NCI-H1092 (cell line): Measurements from ENCODE around the gene KCTD15.

Source experiments
- DNase-seq: peaks from one replicate; lab custom pipeline; 2025; lab: John Stamatoyannopoulos, UW

KCTD15 gene

DNA sequence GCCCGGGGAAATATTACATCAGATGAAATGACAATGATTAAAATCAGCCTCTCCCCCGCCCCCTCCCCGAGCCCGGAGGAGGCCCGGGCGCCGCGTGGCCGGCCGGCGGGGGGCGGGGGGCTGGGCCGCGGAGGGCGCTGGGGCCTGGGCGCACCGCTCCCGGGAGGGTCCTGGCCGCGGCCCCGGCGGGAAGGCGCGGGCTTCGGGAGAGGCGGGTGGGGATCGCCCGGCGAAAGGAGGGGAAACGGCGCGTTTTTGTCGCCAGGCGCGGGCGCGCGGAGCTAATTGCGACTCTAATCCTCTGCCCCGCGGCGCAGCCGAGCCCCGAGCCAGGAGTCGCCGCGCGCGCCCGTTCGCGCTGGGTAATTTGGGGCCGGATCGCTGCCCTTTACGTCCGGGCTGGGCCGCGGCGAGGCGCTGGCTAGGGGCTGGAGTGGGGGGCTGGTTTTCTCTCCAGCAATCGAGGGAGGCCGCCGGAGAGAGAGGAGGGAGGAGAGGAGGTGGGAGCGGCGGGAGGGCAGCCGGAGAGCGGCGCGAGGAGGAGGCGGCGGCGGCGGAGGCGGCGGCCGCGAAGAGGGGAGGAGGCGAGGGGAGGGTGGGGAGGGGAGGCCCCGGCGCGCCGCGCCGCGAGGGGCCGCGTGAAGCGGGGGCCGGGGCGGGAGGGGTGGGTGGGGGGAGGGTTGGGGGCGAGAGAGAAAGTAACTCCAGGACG is at the start of gene KCTD15:
KCTD15 (plus strand) TSS at position 707 of the 712 bp plus-strand sequence. CDS start 3,585 bp downstream, outside the sequence.
- DNase-seq = no peak

GRCh38 chr19:33747273-33747672 is 49.4 kb upstream of the KCTD15 start:
- DNase-seq = no peak

GRCh38 chr19:33748231-33748630 is 48.4 kb upstream of the KCTD15 start:
- DNase-seq = no peak

DNA sequence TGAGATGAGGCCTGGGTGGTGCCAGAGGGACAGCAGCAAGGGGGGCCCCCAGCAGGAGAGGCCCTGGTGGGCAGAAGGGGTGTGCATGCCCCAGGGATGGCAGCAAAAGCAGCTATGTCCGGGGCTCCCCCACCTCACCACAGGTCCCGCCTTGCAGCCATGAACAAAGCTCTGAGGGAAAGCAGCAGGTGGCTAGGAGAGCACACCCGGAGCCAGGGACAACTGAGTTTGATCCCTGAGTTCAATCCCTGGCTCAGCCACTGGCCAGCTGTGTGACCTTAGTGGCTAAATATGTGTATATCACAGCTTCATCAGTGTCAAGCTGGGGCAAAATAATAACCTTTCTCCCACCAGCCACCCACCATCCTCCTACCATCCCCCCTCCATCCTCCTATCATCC is 47.7 kb upstream of the KCTD15 start:
- DNase-seq = no peak

GRCh38 chr19:33749619-33750175 is 47.0 kb upstream of the KCTD15 start:
- DNase-seq = no peak

- peak; percentile 45 for DNase-seq
Observed at GRCh38 chr19:33750587-33751435, 45.9 kb upstream of the KCTD15 start.

DNA sequence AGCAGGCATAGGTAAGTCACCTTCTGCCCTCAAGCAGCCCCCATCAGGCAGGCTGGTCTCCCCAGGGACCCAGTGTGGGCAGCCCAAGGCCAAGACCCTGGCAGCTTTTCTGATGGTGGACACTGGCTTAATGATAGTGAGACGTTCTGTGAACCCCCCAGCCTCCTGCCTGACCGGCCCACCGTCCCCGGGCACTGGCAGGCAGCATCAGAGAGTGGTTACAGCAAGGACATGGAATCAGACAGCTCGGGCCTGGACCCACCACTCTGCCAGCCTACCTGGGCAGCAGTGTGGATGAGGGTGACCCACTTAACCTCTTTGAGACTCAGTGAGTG is 45.3 kb upstream of the KCTD15 start:
- no peak for DNase-seq

- no peak for DNase-seq
Observed at GRCh38 chr19:33752018-33752800, 44.5 kb upstream of the KCTD15 start.

DNA sequence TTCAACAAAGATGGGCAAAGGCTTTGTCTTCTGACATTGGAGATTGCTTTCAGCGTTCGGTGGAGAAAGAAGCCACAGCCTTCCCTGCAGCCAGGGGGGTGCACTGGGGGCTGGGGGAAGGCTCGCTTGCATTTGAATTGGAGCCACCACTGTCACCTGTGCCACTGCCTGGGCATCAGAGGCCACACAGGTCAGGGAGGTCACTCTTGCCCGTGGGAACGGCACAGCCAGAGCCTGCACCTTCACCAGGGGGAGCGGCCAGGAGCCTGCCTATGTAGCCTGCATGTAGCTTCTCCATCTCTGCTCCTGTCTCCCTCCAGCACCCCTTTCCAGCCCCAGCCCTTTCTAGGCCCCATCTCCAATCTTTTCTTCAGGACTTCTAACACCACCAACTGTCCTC is 43.7 kb upstream of the KCTD15 start:
- DNase-seq = no peak

GRCh38 chr19:33754361-33754760 is 42.3 kb upstream of the KCTD15 start:
- DNase-seq = no peak

- DNase-seq = no peak
Observed at GRCh38 chr19:33755099-33756035, 41.3 kb upstream of the KCTD15 start.

DNA sequence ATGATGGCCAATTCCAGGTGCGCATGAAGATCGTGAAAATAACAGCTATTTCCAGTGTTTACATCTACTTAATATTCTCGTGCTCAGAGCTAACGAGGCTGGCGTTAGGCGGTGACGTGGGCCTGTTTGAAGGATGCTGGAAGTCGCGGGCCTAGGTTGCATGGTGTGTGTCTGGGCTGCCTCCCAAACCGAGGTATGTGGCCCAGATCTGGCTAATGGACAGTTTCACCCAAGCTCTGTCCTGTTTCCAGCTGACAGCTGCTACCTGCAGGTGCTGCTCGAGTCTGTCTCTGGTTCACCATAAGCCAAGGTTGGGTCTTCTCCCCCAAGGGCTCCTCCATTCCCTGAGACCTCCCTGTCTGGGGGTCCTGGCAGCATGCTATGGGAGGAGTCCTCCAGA is 40.5 kb upstream of the KCTD15 start:
- no peak for DNase-seq

DNA sequence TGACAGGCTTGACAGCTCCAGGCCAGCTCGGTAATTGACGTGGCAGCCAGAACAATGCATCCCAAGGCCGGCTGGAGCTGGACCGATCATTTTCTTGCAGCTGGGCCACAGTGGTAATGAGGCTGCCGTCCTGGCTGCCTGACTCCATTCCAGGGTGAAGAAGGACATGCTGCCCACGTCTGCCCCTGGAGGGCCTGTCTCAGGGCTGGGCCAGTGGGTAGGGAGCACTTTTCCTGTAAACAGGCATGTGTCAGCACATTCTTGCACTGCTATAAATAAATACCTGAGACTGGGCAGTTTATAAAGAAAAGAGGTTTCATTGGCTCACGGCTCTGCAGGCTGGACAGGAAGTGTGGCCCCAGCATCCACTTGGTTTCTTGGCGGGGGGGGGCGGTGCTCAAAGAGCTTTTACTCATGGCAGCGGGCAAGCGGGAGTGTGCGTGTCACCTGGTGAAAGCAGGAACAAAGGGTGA is 38.1 kb upstream of the KCTD15 start:
- DNase-seq = no peak

DNA sequence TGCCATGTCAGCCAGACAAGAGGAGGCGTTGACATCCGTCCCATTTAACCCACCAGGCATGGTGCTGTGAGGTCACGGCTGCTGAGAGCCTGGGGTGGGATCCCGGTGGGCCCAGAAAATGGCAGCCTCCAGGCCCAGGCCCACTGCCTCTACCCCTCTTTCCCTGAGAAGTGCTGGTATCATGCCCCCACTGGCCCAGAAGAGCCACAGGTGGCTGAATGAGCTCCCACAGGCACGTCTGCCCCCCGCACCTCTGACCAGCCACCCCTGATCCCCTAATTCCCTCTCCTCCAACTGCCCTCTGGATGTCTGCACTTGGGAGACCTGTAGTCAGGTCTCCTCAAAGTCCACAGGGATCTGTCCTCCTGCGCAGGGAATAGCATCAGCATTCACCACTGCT is 37.3 kb upstream of the KCTD15 start:
- DNase-seq = no peak

DNA sequence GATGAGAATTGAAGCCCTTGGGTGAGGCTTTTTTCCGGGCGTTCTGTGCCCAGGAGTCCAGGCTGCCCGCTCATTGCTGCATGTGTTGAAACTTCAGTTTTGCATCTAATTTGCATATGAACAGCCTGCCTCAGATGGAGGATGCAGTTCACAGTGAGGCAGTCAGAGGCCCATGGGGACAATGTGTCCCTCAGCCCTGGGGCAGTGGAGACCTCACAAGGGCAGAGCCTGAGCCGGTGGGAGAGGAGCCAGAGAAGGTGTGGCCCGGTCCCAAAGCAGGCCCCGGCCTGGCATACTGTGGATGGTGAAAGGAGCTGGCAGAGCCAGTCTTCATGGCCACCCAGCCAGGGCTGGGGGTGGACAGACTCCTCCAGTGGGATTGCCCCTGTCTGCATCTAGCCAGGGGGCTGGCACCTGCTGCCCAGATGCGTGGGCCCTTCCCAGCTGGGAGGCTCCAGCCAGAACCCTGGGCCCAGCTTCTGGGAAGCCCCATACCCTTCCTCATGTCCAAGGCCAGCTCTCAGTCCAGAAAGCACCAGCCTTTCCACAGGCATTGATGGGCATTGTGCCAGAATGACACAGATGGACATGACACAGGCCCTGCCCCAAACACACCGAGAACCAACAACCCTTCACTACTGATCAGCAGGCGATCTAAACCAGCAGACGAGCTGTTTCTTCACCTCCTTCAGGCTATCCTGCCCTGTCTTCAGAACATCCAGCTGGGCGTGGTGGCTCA is 32.9 kb upstream of the KCTD15 start:
- no peak for DNase-seq

GRCh38 chr19:33766623-33767022 is 30.0 kb upstream of the KCTD15 start:
- DNase-seq = no peak

DNA sequence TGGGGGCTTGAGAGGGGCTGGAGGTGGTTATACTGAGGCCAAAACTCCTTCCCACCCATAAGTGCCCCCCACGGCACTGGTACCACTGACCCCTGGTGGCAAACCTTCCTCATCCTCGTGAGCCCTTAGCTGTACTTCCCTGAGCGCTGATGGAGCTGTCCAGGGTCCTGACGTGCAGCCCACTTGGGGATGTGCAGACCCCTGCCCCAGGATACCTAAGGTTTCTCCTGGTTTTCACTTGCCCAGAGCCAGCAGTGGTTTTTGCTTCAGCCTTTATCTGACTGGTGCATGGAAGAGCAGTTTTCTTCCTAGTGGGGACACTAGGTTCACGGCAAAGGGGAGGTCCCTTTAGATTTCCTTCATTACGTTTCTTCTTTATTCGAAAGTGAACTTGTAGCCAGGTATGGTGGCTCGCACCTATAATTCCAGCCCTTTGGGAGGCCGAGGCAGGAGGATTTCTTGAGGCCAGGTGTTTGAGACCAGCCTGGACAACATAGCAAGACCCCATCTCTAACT is 28.7 kb upstream of the KCTD15 start:
- no peak for DNase-seq

DNA sequence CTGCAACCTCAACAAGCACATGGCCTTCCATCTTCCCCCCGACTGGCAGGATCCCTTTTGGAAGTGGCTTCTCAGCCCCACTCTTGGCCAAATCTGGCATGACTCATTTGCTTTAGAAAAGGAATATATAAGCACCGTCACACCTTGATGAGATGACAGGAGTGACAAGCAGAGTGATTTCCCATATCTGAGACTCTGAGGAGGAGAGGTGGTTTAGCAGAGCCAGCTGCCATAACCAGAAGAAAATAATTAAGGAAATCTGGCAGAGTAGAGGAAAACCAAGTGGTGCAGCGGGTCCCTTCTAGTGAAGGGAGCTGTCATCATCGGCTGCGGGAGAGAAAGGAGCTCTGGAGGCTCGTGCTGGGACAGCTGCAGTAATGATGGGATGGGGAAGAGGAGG is 27.5 kb upstream of the KCTD15 start:
- DNase-seq = no peak

- no peak for DNase-seq
Observed at GRCh38 chr19:33770107-33770506, 26.6 kb upstream of the KCTD15 start.
